HepG2 (cell line): ENCODE results near the gene C10orf143. TPM values are rescaled to one million over a fixed set of nuclear protein-coding genes. Genes with fewer than 3 reads are reported as not detected.

Experiments used
- CCAR2 ChIP-seq: fragments of 200-400 bp; formaldehyde crosslinking; optimal IDR thresholded peaks from 2 replicates; pipeline ENCODE3; 2018; ENCODE audit warnings: low read depth, mild to moderate bottlenecking, low read length, moderate library complexity
- ELK4 ChIP-seq: sonication (generic); formaldehyde crosslinking; IDR thresholded peaks from 2 replicates; pipeline ENCODE4 v1.9.0; 2021; ENCODE audit warnings: missing genetic modification reagents, borderline replicate concordance
- FOXK2 ChIP-seq: fragments of 450-650 bp; IDR thresholded peaks from 2 replicates; pipeline ENCODE4 v1.6.1; 2016
- GTF2F1 ChIP-seq: fragments of 150-350 bp; IDR thresholded peaks from 2 replicates; pipeline ENCODE4 v1.6.1; 2014; ENCODE audit warnings: low read length
- KDM6A ChIP-seq: IDR thresholded peaks from 2 replicates; pipeline ENCODE4 v1.6.1; 2016; ENCODE audit warnings: low read depth
- KLF11 ChIP-seq: IDR thresholded peaks from 2 replicates; pipeline ENCODE4 v1.6.1; 2016; ENCODE audit warnings: missing compliant biosample characterization
- MAF1 ChIP-seq: sonication (generic); formaldehyde crosslinking; IDR thresholded peaks from 2 replicates; pipeline ENCODE4 v1.5.0; 2020; ENCODE audit warnings: missing genetic modification reagents, borderline replicate concordance
- MED8 ChIP-seq: sonication (generic); formaldehyde crosslinking; IDR thresholded peaks from 2 replicates; pipeline ENCODE4 v1.8.1; 2023; ENCODE audit warnings: mild to moderate bottlenecking, missing genetic modification reagents; ENCODE audit not compliant: insufficient replicate concordance
- MLX ChIP-seq: IDR thresholded peaks from 2 replicates; pipeline ENCODE4 v1.6.1; 2016
- NBN ChIP-seq: fragments of 450-650 bp; conservative IDR thresholded peaks from 2 replicates; pipeline ENCODE4 v1.6.1; 2017
- NFYB ChIP-seq: sonication (generic); formaldehyde crosslinking; IDR thresholded peaks from 2 replicates; pipeline ENCODE4 v1.4.0; 2020; ENCODE audit warnings: missing genetic modification reagents
- NFYC ChIP-seq: IDR thresholded peaks from 2 replicates; pipeline ENCODE4 v1.6.1; 2016; ENCODE audit warnings: missing genetic modification reagents, missing compliant biosample characterization
- PCBP1 ChIP-seq: fragments of 200-400 bp; formaldehyde crosslinking; IDR thresholded peaks from 2 replicates; pipeline ENCODE4 v1.6.1; 2017; ENCODE audit warnings: mild to moderate bottlenecking, low read depth, low read length, borderline replicate concordance
- SMAD9 ChIP-seq: sonication (generic); formaldehyde crosslinking; IDR thresholded peaks from 2 replicates; pipeline ENCODE4 v1.5.1; 2020; ENCODE audit warnings: mild to moderate bottlenecking, missing genetic modification reagents
- SOX5 ChIP-seq: IDR thresholded peaks from 2 replicates; pipeline ENCODE4 v1.6.1; 2016; ENCODE audit warnings: borderline replicate concordance
- TCF7 ChIP-seq: sonication (generic); IDR thresholded peaks from 2 replicates; pipeline ENCODE4 v1.6.1; 2016; ENCODE audit warnings: antibody characterized with exemption, low read depth
- ZBTB1 ChIP-seq: sonication (generic); formaldehyde crosslinking; IDR thresholded peaks from 2 replicates; pipeline ENCODE4 v1.4.0; 2020; ENCODE audit warnings: missing genetic modification reagents, borderline replicate concordance
- ZFY ChIP-seq: sonication (generic); formaldehyde crosslinking; IDR thresholded peaks from 2 replicates; pipeline ENCODE4 v1.4.0; 2020; ENCODE audit warnings: missing genetic modification reagents
- ZMYM2 ChIP-seq: sonication (generic); formaldehyde crosslinking; IDR thresholded peaks from 2 replicates; pipeline ENCODE4 v1.8.0; 2022; ENCODE audit warnings: mild to moderate bottlenecking, missing genetic modification reagents
- ZMYM3 ChIP-seq: sonication (generic); formaldehyde crosslinking; IDR thresholded peaks from 2 replicates; pipeline ENCODE4 v1.5.1; 2020; ENCODE audit warnings: mild to moderate bottlenecking, missing genetic modification reagents
- ZNF121 ChIP-seq: sonication (generic); formaldehyde crosslinking; IDR thresholded peaks from 2 replicates; pipeline ENCODE4 v1.5.0; 2020; ENCODE audit warnings: mild to moderate bottlenecking, missing genetic modification reagents
- ZNF253 ChIP-seq: sonication (generic); formaldehyde crosslinking; IDR thresholded peaks from 2 replicates; pipeline ENCODE4 v1.8.0; 2022; ENCODE audit warnings: mild to moderate bottlenecking, missing genetic modification reagents, borderline replicate concordance
- ZNF33B ChIP-seq: sonication (generic); formaldehyde crosslinking; IDR thresholded peaks from 2 replicates; pipeline ENCODE4 v1.5.1; 2020; ENCODE audit warnings: mild to moderate bottlenecking, missing genetic modification reagents
- ZNF432 ChIP-seq: sonication (generic); formaldehyde crosslinking; IDR thresholded peaks from 2 replicates; pipeline ENCODE4 v1.5.0; 2020; ENCODE audit warnings: missing genetic modification reagents, mild to moderate bottlenecking, borderline replicate concordance
- ZNF546 ChIP-seq: sonication (generic); formaldehyde crosslinking; conservative IDR thresholded peaks from 2 replicates; pipeline ENCODE4 v1.8.1; 2023; ENCODE audit warnings: mild to moderate bottlenecking, missing genetic modification reagents
- ZNF607 ChIP-seq: sonication (generic); formaldehyde crosslinking; IDR thresholded peaks from 2 replicates; pipeline ENCODE4 v1.5.1; 2020; ENCODE audit warnings: missing genetic modification reagents, mild to moderate bottlenecking, borderline replicate concordance
- ZNF619 ChIP-seq: sonication (generic); formaldehyde crosslinking; IDR thresholded peaks from 2 replicates; pipeline ENCODE4 v1.4.0; 2020; ENCODE audit warnings: mild to moderate bottlenecking, missing genetic modification reagents
- polyA plus RNA-seq, 8 experiments: library from polyadenylated mRNA; depleted of rRNA in 3 of 8; stranded (reverse) in 7 of 8; unstranded in 1 of 8; fragments of >200 nt; fragmentation: Illumina TruSeq in 4 of 8; extraction: Trizol in 4 of 8; gene quantifications; 2 replicates each; pipeline versions ENCODE4 v1.2.1 to v1.2.3, GENCODE V29; 2011 to 2016; ENCODE audit warnings: low read depth in 4 of 8, missing spikeins in 1 of 8, mixed read lengths in 1 of 8; ENCODE audit not compliant: insufficient read depth in 1 of 8
- total RNA-seq, 5 experiments: library from RNA; depleted of rRNA; stranded (reverse); fragments of >200 nt; fragmentation: Illumina TruSeq; extraction: Trizol; gene quantifications; 2 replicates each; pipeline ENCODE4 v1.2.3, GENCODE V29; 2016; ENCODE audit warnings: low read depth in 1 of 5
- TF ChIP-seq, protein P1 (sequence below): sonication (generic); formaldehyde crosslinking; IDR thresholded peaks from 2 replicates; pipeline ENCODE4 v1.5.0; 2020; ENCODE audit warnings: mild to moderate bottlenecking, missing genetic modification reagents

Gene C10orf143
- total and polyA plus RNA-seq, 2 of the 13 experiments (the other 11 are each of a cell fraction or from before 2014, with no cell fraction given): 0.21 to 0.91 TPM

- TF ChIP-seq NFYB (CRISPR knock-in tag): no peak
- TF ChIP-seq ZNF121 (CRISPR knock-in tag): no peak
- TF ChIP-seq, protein P1, sequence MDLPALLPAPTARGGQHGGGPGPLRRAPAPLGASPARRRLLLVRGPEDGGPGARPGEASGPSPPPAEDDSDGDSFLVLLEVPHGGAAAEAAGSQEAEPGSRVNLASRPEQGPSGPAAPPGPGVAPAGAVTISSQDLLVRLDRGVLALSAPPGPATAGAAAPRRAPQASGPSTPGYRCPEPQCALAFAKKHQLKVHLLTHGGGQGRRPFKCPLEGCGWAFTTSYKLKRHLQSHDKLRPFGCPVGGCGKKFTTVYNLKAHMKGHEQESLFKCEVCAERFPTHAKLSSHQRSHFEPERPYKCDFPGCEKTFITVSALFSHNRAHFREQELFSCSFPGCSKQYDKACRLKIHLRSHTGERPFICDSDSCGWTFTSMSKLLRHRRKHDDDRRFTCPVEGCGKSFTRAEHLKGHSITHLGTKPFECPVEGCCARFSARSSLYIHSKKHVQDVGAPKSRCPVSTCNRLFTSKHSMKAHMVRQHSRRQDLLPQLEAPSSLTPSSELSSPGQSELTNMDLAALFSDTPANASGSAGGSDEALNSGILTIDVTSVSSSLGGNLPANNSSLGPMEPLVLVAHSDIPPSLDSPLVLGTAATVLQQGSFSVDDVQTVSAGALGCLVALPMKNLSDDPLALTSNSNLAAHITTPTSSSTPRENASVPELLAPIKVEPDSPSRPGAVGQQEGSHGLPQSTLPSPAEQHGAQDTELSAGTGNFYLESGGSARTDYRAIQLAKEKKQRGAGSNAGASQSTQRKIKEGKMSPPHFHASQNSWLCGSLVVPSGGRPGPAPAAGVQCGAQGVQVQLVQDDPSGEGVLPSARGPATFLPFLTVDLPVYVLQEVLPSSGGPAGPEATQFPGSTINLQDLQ (CRISPR knock-in tag): 0 out of 2 replicates have a peak, but pooled peaks have one; percentile 36
- peak; percentile 51; the same call in 1 of the 2 replicates for TF ChIP-seq ZNF607 (CRISPR knock-in tag)
- TF ChIP-seq ELK4 (CRISPR knock-in tag): no peak
- no peak for TF ChIP-seq PCBP1
- TF ChIP-seq FOXK2: no peak
- peak; percentile 7; the same call in 1 of the 2 replicates for TF ChIP-seq SOX5 (CRISPR knock-in tag)
- no peak for TF ChIP-seq KDM6A
- no peak for TF ChIP-seq NFYC (CRISPR knock-in tag)
- TF ChIP-seq ZFY (CRISPR knock-in tag): peak; percentile 99
- no peak for TF ChIP-seq ZNF432 (CRISPR knock-in tag)
- TF ChIP-seq ZMYM3: peak; percentile 26; the same call in 1 of the 2 replicates
- no peak for TF ChIP-seq MLX
- TF ChIP-seq CCAR2: no peak
- TF ChIP-seq KLF11 (CRISPR knock-in tag): peak; percentile 73; the same call in 1 of the 2 replicates
- TF ChIP-seq ZBTB1 (CRISPR knock-in tag): no peak; the same call in 1 of the 2 replicates
- peak; percentile 83 for TF ChIP-seq ZNF619 (CRISPR knock-in tag)
- peak; percentile 53; the same call in 1 of the 2 replicates for TF ChIP-seq MAF1
- no peak for TF ChIP-seq SMAD9 (CRISPR knock-in tag)
- TF ChIP-seq TCF7: no peak
- TF ChIP-seq NBN: no peak
- 0 out of 2 replicates have a peak, but pooled peaks have one; percentile 22 for TF ChIP-seq ZMYM2
- TF ChIP-seq MED8 (CRISPR knock-in tag): no peak
- TF ChIP-seq ZNF33B (CRISPR knock-in tag): peak; percentile 89
- TF ChIP-seq GTF2F1: no peak
- TF ChIP-seq ZNF546: no peak
- no peak for TF ChIP-seq ZNF253 (CRISPR knock-in tag)
These were observed at the start of gene C10orf143 (continued) for GRCh38 chr10:130110246-130111112.
